Naive thymus-derived CD8-positive, alpha-beta T cell (primary cell): ENCODE data around the gene MLLT11. TPM values are rescaled to one million over a fixed set of nuclear protein-coding genes. Genes with fewer than 3 reads are reported as not detected.
A peak's percentile ranks its signal among the peaks of the same experiment; 100 is the strongest.
"Not testable (repeated sequence)": the region's sequence is repeated elsewhere in the genome, so short reads cannot be mapped to it uniquely, and the experiment has no call there.

ENCODE experiments used
- ATAC-seq, 2 donors: fragments of 150-1000 bp; cut with Tn5 transposase in 1 of 2; sonication (Bioruptor Pico), chemical (Tn5 transposase) in 1 of 2; 1 replicate in 1 of 2; 2 replicates in 1 of 2; pipeline ENCODE4 v1.10.0; 2021; ENCODE audit warnings: mild to moderate bottlenecking in 2 of 2, moderate library complexity in 2 of 2
- POLR2A ChIA-PET: fragments of 350-600 bp; sonication (Branson Sonifier 250); formaldehyde crosslinking; loops from one replicate; lab custom pipeline; 2021; ENCODE audit warnings: antibody characterized with exemption; lab: Charles Lee
- DNase-seq, 10 donors: peaks; one replicate each; pipeline versions ENCODE4 v3.0.0 to v3.0.0-alpha.2; 2020 to 2022
- H3K27ac Mint-ChIP-seq, 10 donors: one replicate each; pipeline ENCODE4 v1.8.0; 2020 to 2022; ENCODE audit warnings: mild to moderate bottlenecking in 10 of 10, mixed read lengths in 10 of 10, moderate library complexity in 4 of 10, inconsistent platforms in 1 of 10
- H3K27me3 Mint-ChIP-seq, 5 donors: one replicate each; pipeline ENCODE4 v1.8.0; 2021 to 2022; ENCODE audit warnings: mixed read lengths in 5 of 5
- H3K36me3 Mint-ChIP-seq, 3 donors: one replicate each; pipeline ENCODE4 v1.8.0; 2020 to 2022; ENCODE audit warnings: mixed read lengths in 3 of 3, mild to moderate bottlenecking in 2 of 3, inconsistent platforms in 1 of 3
- H3K4me1 Mint-ChIP-seq, 4 donors: one replicate each; pipeline ENCODE4 v1.8.0; 2021 to 2022; ENCODE audit warnings: mixed read lengths in 4 of 4
- H3K4me3 Mint-ChIP-seq, 10 donors: one replicate each; pipeline ENCODE4 v1.8.0; 2020 to 2022; ENCODE audit warnings: mild to moderate bottlenecking in 10 of 10, mixed read lengths in 10 of 10, moderate library complexity in 6 of 10, inconsistent platforms in 1 of 10
- H3K9me3 Mint-ChIP-seq, 9 donors: one replicate each; pipeline ENCODE4 v1.8.0; 2020 to 2022; ENCODE audit warnings: mixed read lengths in 9 of 9, mild to moderate bottlenecking in 3 of 9, inconsistent platforms in 1 of 9, moderate library complexity in 1 of 9
- polyA plus RNA-seq, 3 donors: library from polyadenylated mRNA; unstranded; fragments of 300-500 nt; fragmentation: Illumina TruSeq; gene quantifications; one replicate each; pipeline ENCODE4 v1.2.3, GENCODE V29; 2021
- total RNA-seq, 8 experiments: library from RNA in 2 of 8; stranded (reverse) in 2 of 8; gene quantifications; one replicate each; pipeline ENCODE4 v1.2.3 and lab custom pipeline; 2021 to 2026

MLLT11 gene
- total and polyA plus RNA-seq, 5 experiments from 2014 or later, result 4.9 to 7.5 (median 6.7) TPM

- peaks cover 0 to 2% (median 0%) of the 10 kb centered on the region in 4 donors for H3K4me1 Mint-ChIP-seq
- ATAC-seq (no peak), DNase-seq (no peak)
- H3K27me3 Mint-ChIP-seq, result no peaks in the 10 kb centered on the region
- H3K36me3 Mint-ChIP-seq, result peaks cover 0 to 29% (median 3%) of the 10 kb centered on the region in 3 donors
- H3K9me3 Mint-ChIP-seq, result no peaks in the 10 kb centered on the region
- H3K4me3 Mint-ChIP-seq, result no peak overlapping the region
- POLR2A ChIA-PET, result interaction anchor here (1.2 kb wide), 1 partner anchor 31 kb away, joined by 3 read pairs; no protein-coding TSS in a partner anchor
- H3K27ac Mint-ChIP-seq, result peak overlapping the region in 2 of 10 donors; percentile 6 to 15
Observed at GRCh38 chr1:151085953-151086559, 25.9 kb downstream of the MLLT11 start.

GRCh38 chr1:151097426-151097825 is 37.2 kb downstream of the MLLT11 start:
- Mint-ChIP-seq H3K36me3 (peaks cover 0 to 51% (median 0%) of the 10 kb centered on the region in 3 donors), H3K27ac (peak overlapping the region in 1 of 10 donors; percentile 33)
- not testable (repeated sequence) for H3K9me3 Mint-ChIP-seq, H3K4me3 Mint-ChIP-seq, DNase-seq, ATAC-seq, H3K4me1 Mint-ChIP-seq, H3K27me3 Mint-ChIP-seq
- POLR2A ChIA-PET, result interaction anchor here (1.0 to 1.1 kb wide), 2 partner anchors 16 to 40 kb away, joined by 4 read pairs; no protein-coding TSS in a partner anchor

DNA sequence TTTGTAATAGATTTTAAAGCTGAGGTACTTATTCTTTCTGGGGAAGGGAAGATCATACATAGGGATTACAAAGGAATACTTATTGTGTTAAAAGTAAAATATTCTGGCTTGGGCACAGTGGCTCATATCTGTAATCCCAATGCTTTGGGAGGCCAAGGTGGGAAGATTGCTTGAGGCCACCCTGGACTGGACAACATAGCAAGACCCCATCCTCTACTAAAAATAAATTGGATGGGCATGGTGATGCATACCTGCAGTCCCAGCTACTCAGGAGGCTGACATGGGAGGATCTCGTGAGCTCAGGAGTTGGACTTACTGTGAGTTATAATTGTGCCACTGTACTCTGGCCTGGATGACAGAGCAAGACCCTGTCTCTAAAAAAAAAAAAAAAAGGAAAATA is 37.9 kb downstream of the MLLT11 start:
- Mint-ChIP-seq H3K9me3 (no peaks in the 10 kb centered on the region), H3K4me3 (no peak overlapping the region), H3K4me1 (peaks cover 0 to 2% (median 0%) of the 10 kb centered on the region in 4 donors), H3K27me3 (no peaks in the 10 kb centered on the region), H3K27ac (no peak overlapping the region), H3K36me3 (peaks cover 0 to 48% (median 0%) of the 10 kb centered on the region in 3 donors)
- POLR2A ChIA-PET, result no interaction called here
- ATAC-seq (no peak), DNase-seq (no peak)

- DNase-seq, result no peak
- H3K9me3 Mint-ChIP-seq, result no peaks in the 10 kb centered on the region
- no peaks in the 10 kb centered on the region for H3K27me3 Mint-ChIP-seq
- no peak for ATAC-seq
- POLR2A ChIA-PET, result no interaction called here
- peaks cover 0 to 65% (median 0%) of the 10 kb centered on the region in 3 donors for H3K36me3 Mint-ChIP-seq
- H3K4me3 Mint-ChIP-seq, result no peak overlapping the region
- H3K27ac Mint-ChIP-seq, result peak overlapping the region in 3 of 10 donors; percentile 17 to 58 (median 40)
- peaks cover 0 to 2% (median 0%) of the 10 kb centered on the region in 4 donors for H3K4me1 Mint-ChIP-seq
Observed at GRCh38 chr1:151104630-151105029, 44.4 kb downstream of the MLLT11 start.

DNA sequence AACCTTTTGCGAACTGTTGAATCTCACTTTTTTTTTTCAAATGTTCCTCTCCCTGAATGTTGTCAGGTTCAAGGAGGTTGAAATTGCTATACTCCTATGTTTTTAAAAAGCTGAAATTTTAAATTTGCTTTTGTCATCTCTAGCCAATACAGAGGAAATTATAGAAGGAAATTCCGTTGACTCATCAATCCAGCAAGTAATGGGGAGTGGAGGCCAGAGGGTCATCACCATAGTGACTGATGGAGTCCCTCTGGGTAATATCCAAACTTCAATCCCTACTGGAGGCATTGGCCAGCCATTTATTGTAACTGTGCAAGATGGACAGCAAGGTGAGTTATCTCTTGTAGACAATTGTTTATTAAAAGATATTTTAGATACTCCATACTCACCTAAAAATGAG is 46.7 kb downstream of the MLLT11 start:
- DNase-seq, result no peak
- no peak for ATAC-seq
- no peak overlapping the region for H3K4me3 Mint-ChIP-seq
- peaks cover 0 to 73% (median 0%) of the 10 kb centered on the region in 3 donors for H3K36me3 Mint-ChIP-seq
- POLR2A ChIA-PET, result interaction anchor here (1.3 kb wide), 1 partner anchor 24 kb away, joined by 3 read pairs; no protein-coding TSS in a partner anchor
- peaks cover 0 to 2% (median 0%) of the 10 kb centered on the region in 4 donors for H3K4me1 Mint-ChIP-seq
- no peaks in the 10 kb centered on the region for H3K27me3 Mint-ChIP-seq
- peak overlapping the region in 1 of 10 donors; percentile 37 for H3K27ac Mint-ChIP-seq
- no peaks in the 10 kb centered on the region for H3K9me3 Mint-ChIP-seq

- POLR2A ChIA-PET, result no interaction called here
- ATAC-seq (no peak), DNase-seq (no peak)
- Mint-ChIP-seq H3K4me1 (peaks cover 0 to 2% (median 0%) of the 10 kb centered on the region in 4 donors), H3K27me3 (no peaks in the 10 kb centered on the region), H3K36me3 (peaks cover 0 to 76% (median 0%) of the 10 kb centered on the region in 3 donors), H3K4me3 (no peak overlapping the region), H3K27ac (no peak overlapping the region), H3K9me3 (no peaks in the 10 kb centered on the region)
Observed at GRCh38 chr1:151108331-151108730, 48.1 kb downstream of the MLLT11 start.

DNA sequence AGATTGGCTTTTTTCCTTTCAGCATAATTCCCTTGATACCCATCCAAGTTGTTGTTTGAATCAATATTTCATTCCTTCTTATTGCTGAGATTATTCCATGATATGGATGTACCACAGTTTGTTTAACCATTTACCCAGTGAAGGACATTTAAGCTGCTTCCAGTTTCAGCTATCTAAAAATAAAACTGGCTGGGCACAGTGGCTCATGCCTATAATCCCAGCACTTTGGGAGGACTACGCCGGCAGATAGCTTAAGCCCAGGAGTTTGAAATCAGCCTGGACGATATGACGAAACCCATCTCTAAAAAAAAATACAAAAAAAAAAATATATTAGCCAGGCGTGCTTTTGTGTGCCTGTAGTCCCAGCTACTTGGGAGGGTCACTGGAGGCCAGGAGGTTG is 53.7 kb downstream of the MLLT11 start:
- H3K36me3 Mint-ChIP-seq, result peaks cover 5 to 66% (median 10%) of the 10 kb centered on the region in 3 donors
- H3K4me3 Mint-ChIP-seq, result no peak overlapping the region
- no peaks in the 10 kb centered on the region for H3K9me3 Mint-ChIP-seq

More for the DNA sequence above, 53.7 kb downstream of the MLLT11 start:
- ATAC-seq (no peak), DNase-seq (no peak)
- Mint-ChIP-seq H3K27ac (no peak overlapping the region), H3K27me3 (no peaks in the 10 kb centered on the region), H3K4me1 (no peaks in the 10 kb centered on the region)
- POLR2A ChIA-PET, result interaction anchor here (0.6 kb wide), 1 partner anchor 31 kb away, joined by 6 read pairs; no protein-coding TSS in a partner anchor

Other genes with a start within 250 kb of the MLLT11 start
- 10 to 100 TPM; 40.2 to 41.6 TPM for gene ARNT, start 183.8 kb upstream of the MLLT11 start, total RNA-seq
- 10 to 100 TPM; 16.8 to 25.6 (median 21.6) TPM for gene ARNT, start 183.8 kb upstream of the MLLT11 start, polyA plus RNA-seq
- gene CTXND2, start 173.3 kb upstream of the MLLT11 start, total RNA-seq, result not detected
- not detected for gene CTXND2, start 173.3 kb upstream of the MLLT11 start, polyA plus RNA-seq
- 10 to 100 TPM; 82.6 to 95.2 TPM for gene SETDB1, start 134.0 kb upstream of the MLLT11 start, total RNA-seq
- gene SETDB1, start 134.0 kb upstream of the MLLT11 start, polyA plus RNA-seq, result 10 to 100 TPM in 2 of 3 donors, 1 to 10 TPM in 1; 9.9 to 17.5 (median 10.1) TPM
- gene CERS2, start 85.6 kb upstream of the MLLT11 start, total RNA-seq, result 100 to 1,000 TPM; 142 to 143 TPM
- gene CERS2, start 85.6 kb upstream of the MLLT11 start, polyA plus RNA-seq, result 100 to 1,000 TPM; 110 to 129 (median 118) TPM
- gene ANXA9, start 78.1 kb upstream of the MLLT11 start, total RNA-seq, result under 1 TPM in 1 of 2 experiments, not detected in 1; 0.49 TPM
- gene ANXA9, start 78.1 kb upstream of the MLLT11 start, polyA plus RNA-seq, result under 1 TPM in 1 of 3 donors, not detected in 2; 0.10 TPM
- gene MINDY1, start 53.5 kb upstream of the MLLT11 start, total RNA-seq, result 10 to 100 TPM; 18.3 to 20.2 TPM
- gene MINDY1, start 53.5 kb upstream of the MLLT11 start, polyA plus RNA-seq, result 10 to 100 TPM in 1 of 3 donors, 1 to 10 TPM in 2; 2.7 to 12.6 (median 4.9) TPM
- gene PRUNE1, start 51.9 kb upstream of the MLLT11 start, total RNA-seq, result 10 to 100 TPM; 35.7 to 37.8 TPM
- gene PRUNE1, start 51.9 kb upstream of the MLLT11 start, polyA plus RNA-seq, result 10 to 100 TPM; 53.2 to 55.1 (median 54.9) TPM
- gene BNIPL, start 23.8 kb upstream of the MLLT11 start, total RNA-seq, result 1 to 10 TPM; 3.8 to 5.3 TPM
- gene BNIPL, start 23.8 kb upstream of the MLLT11 start, polyA plus RNA-seq, result under 1 TPM in 2 of 3 donors, not detected in 1; 0.15 to 0.30 TPM
- gene C1orf56, start 12.6 kb upstream of the MLLT11 start, total RNA-seq, result 1 to 10 TPM; 4.2 to 4.4 TPM
- 1 to 10 TPM; 2.6 to 5.2 (median 4.5) TPM for gene C1orf56, start 12.6 kb upstream of the MLLT11 start, polyA plus RNA-seq
- gene CDC42SE1, start 775 bp upstream of the MLLT11 start, total RNA-seq, result 100 to 1,000 TPM; 482 TPM
- gene CDC42SE1, start 775 bp upstream of the MLLT11 start, polyA plus RNA-seq, result 10 to 100 TPM; 77.9 to 89.3 (median 80.9) TPM
- gene GABPB2, start 10.4 kb downstream of the MLLT11 start, total RNA-seq, result 10 to 100 TPM; 39.6 to 43.8 TPM
- 10 to 100 TPM in 1 of 3 donors, 1 to 10 TPM in 2; 4.8 to 16.4 (median 5.4) TPM for gene GABPB2, start 10.4 kb downstream of the MLLT11 start, polyA plus RNA-seq
- 10 to 100 TPM; 10.6 to 13.2 TPM for gene SEMA6C, start 86.2 kb downstream of the MLLT11 start, total RNA-seq
- gene SEMA6C, start 86.2 kb downstream of the MLLT11 start, polyA plus RNA-seq, result 1 to 10 TPM in 1 of 3 donors, under 1 TPM in 2; 0.57 to 1.1 (median 0.81) TPM
- gene TNFAIP8L2, start 96.3 kb downstream of the MLLT11 start, total RNA-seq, result 10 to 100 TPM; 31.5 to 33.1 TPM
- gene TNFAIP8L2, start 96.3 kb downstream of the MLLT11 start, polyA plus RNA-seq, result 10 to 100 TPM in 2 of 3 donors, 1 to 10 TPM in 1; 9.9 to 37.4 (median 11.7) TPM
- gene LYSMD1, start 105.5 kb downstream of the MLLT11 start, total RNA-seq, result 1 to 10 TPM; 2.5 to 4.5 TPM
- under 1 TPM in 2 of 3 donors, not detected in 1; 0.23 to 0.30 TPM for gene LYSMD1, start 105.5 kb downstream of the MLLT11 start, polyA plus RNA-seq
- 10 to 100 TPM; 57.8 to 65.2 TPM for gene SCNM1, start 105.7 kb downstream of the MLLT11 start, total RNA-seq
- gene SCNM1, start 105.7 kb downstream of the MLLT11 start, polyA plus RNA-seq, result 10 to 100 TPM; 53.7 to 74.2 (median 63.5) TPM
- gene TMOD4, start 115.6 kb downstream of the MLLT11 start, total RNA-seq, result 1 to 10 TPM; 2.0 to 4.6 TPM
- gene TMOD4, start 115.6 kb downstream of the MLLT11 start, polyA plus RNA-seq, result under 1 TPM in 2 of 3 donors, not detected in 1; 0.50 to 0.59 TPM
- 10 to 100 TPM; 58.3 to 68.9 TPM for gene VPS72, start 129.8 kb downstream of the MLLT11 start, total RNA-seq
- 10 to 100 TPM; 69.7 to 79.1 (median 70.9) TPM for gene VPS72, start 129.8 kb downstream of the MLLT11 start, polyA plus RNA-seq
- 10 to 100 TPM; 52.5 to 55.8 TPM for gene PIP5K1A, start 138.2 kb downstream of the MLLT11 start, total RNA-seq
- gene PIP5K1A, start 138.2 kb downstream of the MLLT11 start, polyA plus RNA-seq, result 10 to 100 TPM in 2 of 3 donors, 1 to 10 TPM in 1; 8.5 to 11.0 (median 10.9) TPM
- gene PSMD4, start 194.3 kb downstream of the MLLT11 start, total RNA-seq, result 100 to 1,000 TPM; 126 to 130 TPM
- 100 to 1,000 TPM; 220 to 239 (median 228) TPM for gene PSMD4, start 194.3 kb downstream of the MLLT11 start, polyA plus RNA-seq
- 10 to 100 TPM; 34.6 to 37.2 TPM for gene ZNF687, start 221.9 kb downstream of the MLLT11 start, total RNA-seq
- gene ZNF687, start 221.9 kb downstream of the MLLT11 start, polyA plus RNA-seq, result 1 to 10 TPM in 1 of 3 donors, under 1 TPM in 2; 0.56 to 1.1 (median 0.96) TPM